HepG2 (cell line): ENCODE measurements around the gene HARBI1. TPM values are rescaled to one million over a fixed set of nuclear protein-coding genes. Genes with fewer than 3 reads are reported as not detected.

ENCODE experiments used
- GABPA ChIP-seq, 2 experiments: IDR thresholded peaks; 2 replicates each; pipeline ENCODE4 v1.6.1; 2011 to 2016; ENCODE audit warnings: low read depth in 2 of 2, low read length in 1 of 2, missing biosample characterization in 1 of 2, missing genetic modification characterization in 1 of 2
- HIVEP1 ChIP-seq: sonication (generic); formaldehyde crosslinking; IDR thresholded peaks from 2 replicates; pipeline ENCODE4 v1.4.0; 2020; ENCODE audit warnings: mild to moderate bottlenecking, missing genetic modification reagents
- HOXA7 ChIP-seq: sonication (generic); formaldehyde crosslinking; IDR thresholded peaks from 2 replicates; pipeline ENCODE4 v1.8.1; 2022; ENCODE audit warnings: mild to moderate bottlenecking, missing genetic modification reagents, moderate library complexity
- NCOR1 ChIP-seq: fragments of 200-600 bp; sonication (generic); IDR thresholded peaks from 2 replicates; pipeline ENCODE4 v1.7.0; 2017; ENCODE audit warnings: antibody characterized with exemption, low read length, borderline replicate concordance
- NKX3-1 ChIP-seq: sonication (generic); formaldehyde crosslinking; IDR thresholded peaks from 2 replicates; pipeline ENCODE4 v1.5.0; 2020; ENCODE audit warnings: missing genetic modification reagents
- SRY ChIP-seq: sonication (generic); formaldehyde crosslinking; IDR thresholded peaks from 2 replicates; pipeline ENCODE4 v1.8.0; 2022; ENCODE audit warnings: mild to moderate bottlenecking, missing genetic modification reagents
- ZBTB38 ChIP-seq: sonication (generic); formaldehyde crosslinking; IDR thresholded peaks from 2 replicates; pipeline ENCODE4 v1.5.1; 2020; ENCODE audit warnings: mild to moderate bottlenecking, missing genetic modification reagents
- ZBTB8A ChIP-seq: sonication (generic); formaldehyde crosslinking; IDR thresholded peaks from 2 replicates; pipeline ENCODE4 v1.4.0; 2020; ENCODE audit warnings: mild to moderate bottlenecking, low read depth, missing genetic modification reagents, borderline replicate concordance
- ZNF3 ChIP-seq: IDR thresholded peaks from 2 replicates; pipeline ENCODE4 v1.7.0; 2017; ENCODE audit warnings: inconsistent platforms
- ZNF564 ChIP-seq: sonication (generic); formaldehyde crosslinking; IDR thresholded peaks from 2 replicates; pipeline ENCODE4 v1.8.1; 2023; ENCODE audit warnings: mild to moderate bottlenecking, missing genetic modification reagents
- ZNF570 ChIP-seq: sonication (generic); formaldehyde crosslinking; IDR thresholded peaks from 2 replicates; pipeline ENCODE4 v1.4.0; 2020; ENCODE audit warnings: mild to moderate bottlenecking, missing genetic modification reagents, borderline replicate concordance
- ZNF607 ChIP-seq: sonication (generic); formaldehyde crosslinking; IDR thresholded peaks from 2 replicates; pipeline ENCODE4 v1.5.1; 2020; ENCODE audit warnings: missing genetic modification reagents, mild to moderate bottlenecking, borderline replicate concordance
- ZNF773 ChIP-seq: sonication (generic); formaldehyde crosslinking; IDR thresholded peaks from 2 replicates; pipeline ENCODE4 v1.4.0; 2020; ENCODE audit warnings: missing genetic modification reagents, borderline replicate concordance
- ZNF792 ChIP-seq: IDR thresholded peaks from 2 replicates; pipeline ENCODE4 v1.6.1; 2016
- polyA plus RNA-seq, 8 experiments: library from polyadenylated mRNA; depleted of rRNA in 3 of 8; stranded (reverse) in 7 of 8; unstranded in 1 of 8; fragments of >200 nt; fragmentation: Illumina TruSeq in 4 of 8; extraction: Trizol in 4 of 8; gene quantifications; 2 replicates each; pipeline versions ENCODE4 v1.2.1 to v1.2.3, GENCODE V29; 2011 to 2016; ENCODE audit warnings: low read depth in 4 of 8, missing spikeins in 1 of 8, mixed read lengths in 1 of 8; ENCODE audit not compliant: insufficient read depth in 1 of 8
- total RNA-seq, 5 experiments: library from RNA; depleted of rRNA; stranded (reverse); fragments of >200 nt; fragmentation: Illumina TruSeq; extraction: Trizol; gene quantifications; 2 replicates each; pipeline ENCODE4 v1.2.3, GENCODE V29; 2016; ENCODE audit warnings: low read depth in 1 of 5
- TF ChIP-seq, protein P1 (sequence below): sonication (generic); formaldehyde crosslinking; IDR thresholded peaks from 2 replicates; pipeline ENCODE4 v1.5.0; 2020; ENCODE audit warnings: missing genetic modification reagents
- TF ChIP-seq, protein P2 (sequence below): IDR thresholded peaks from 2 replicates; pipeline ENCODE4 v1.6.1; 2016; ENCODE audit warnings: missing biosample characterization, missing genetic modification reagents, low read depth
- TF ChIP-seq, protein P3 (sequence below): sonication (generic); formaldehyde crosslinking; IDR thresholded peaks from 2 replicates; pipeline ENCODE4 v1.8.1; 2022; ENCODE audit warnings: mild to moderate bottlenecking, missing genetic modification reagents
- TF ChIP-seq, protein P4 (sequence below): sonication (generic); formaldehyde crosslinking; IDR thresholded peaks from 2 replicates; pipeline ENCODE4 v1.4.0; 2020; ENCODE audit warnings: missing genetic modification reagents

Gene HARBI1
- total and polyA plus RNA-seq, 2 of the 13 experiments (the other 11 are each of a cell fraction or from before 2014, with no cell fraction given), result 2.5 to 4.8 TPM

DNA sequence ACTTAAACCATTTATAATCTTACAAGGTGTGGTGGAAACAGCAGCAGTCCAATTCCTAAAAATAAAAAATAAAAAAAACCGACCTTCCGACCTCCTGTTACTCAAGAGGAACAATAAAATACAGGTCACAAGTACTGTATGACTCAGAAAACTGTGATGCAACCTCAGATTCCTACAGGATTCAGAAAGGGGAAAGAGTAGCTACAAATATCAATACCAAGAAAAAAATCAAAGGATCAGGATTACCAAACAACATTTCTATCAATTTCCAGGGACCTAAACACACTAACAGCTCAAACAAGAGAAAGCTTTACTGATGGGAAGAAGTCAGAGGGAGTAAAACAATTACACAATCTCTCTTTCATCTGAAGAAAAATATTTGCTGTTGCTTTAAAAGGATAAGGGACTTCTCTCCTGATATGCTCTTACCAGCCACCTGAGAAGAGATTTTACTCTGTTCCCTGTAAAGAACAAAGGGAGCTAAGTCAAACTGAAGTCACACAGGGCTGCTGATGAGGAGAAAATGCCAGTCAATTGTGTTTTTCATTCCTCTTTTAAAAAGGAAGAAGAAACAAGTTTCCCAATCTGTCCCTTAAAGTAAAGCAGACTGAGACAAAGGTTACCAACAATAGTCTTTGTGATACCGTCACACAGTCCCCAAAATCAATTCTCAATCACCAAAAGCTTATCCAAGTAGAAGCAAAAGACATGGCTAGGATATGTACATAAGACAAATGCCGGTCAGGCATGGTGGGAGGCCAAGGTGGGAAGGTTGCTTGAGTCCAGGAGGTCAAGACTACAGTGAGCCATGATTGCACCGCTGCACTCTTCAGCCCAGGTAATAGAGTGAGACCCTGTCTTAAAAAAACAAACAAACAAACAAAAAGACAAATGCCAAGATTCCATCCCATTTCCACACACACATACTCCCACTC, 62.5 kb downstream of the HARBI1 start (continued):
- TF ChIP-seq SRY (no peak), ZNF773 (CRISPR knock-in tag) (no peak), ZNF564 (CRISPR knock-in tag) (0 out of 2 replicates have a peak, but pooled peaks have one; percentile 42), HIVEP1 (CRISPR knock-in tag) (no peak), ZBTB38 (no peak), HOXA7 (CRISPR knock-in tag) (no peak), ZNF607 (no peak), ZNF570 (CRISPR knock-in tag) (no peak), NCOR1 (peak; percentile 97), ZNF3 (CRISPR knock-in tag) (no peak), GABPA (IDR thresholded peaks at IDR 0.05; ENCODE audit: low read depth, low read length) (no peak), GABPA (CRISPR knock-in tag; IDR thresholded peaks at IDR 0.05; ENCODE audit: low read depth) (peak; percentile 40; the same call in 1 of the 2 replicates), ZNF792 (peak; percentile 49; the same call in 1 of the 2 replicates), NKX3-1 (CRISPR knock-in tag) (no peak), ZBTB8A (no peak)
- TF ChIP-seq, protein P1, sequence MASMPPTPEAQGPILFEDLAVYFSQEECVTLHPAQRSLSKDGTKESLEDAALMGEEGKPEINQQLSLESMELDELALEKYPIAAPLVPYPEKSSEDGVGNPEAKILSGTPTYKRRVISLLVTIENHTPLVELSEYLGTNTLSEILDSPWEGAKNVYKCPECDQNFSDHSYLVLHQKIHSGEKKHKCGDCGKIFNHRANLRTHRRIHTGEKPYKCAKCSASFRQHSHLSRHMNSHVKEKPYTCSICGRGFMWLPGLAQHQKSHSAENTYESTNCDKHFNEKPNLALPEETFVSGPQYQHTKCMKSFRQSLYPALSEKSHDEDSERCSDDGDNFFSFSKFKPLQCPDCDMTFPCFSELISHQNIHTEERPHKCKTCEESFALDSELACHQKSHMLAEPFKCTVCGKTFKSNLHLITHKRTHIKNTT (CRISPR knock-in tag), result no peak
- TF ChIP-seq, protein P2, sequence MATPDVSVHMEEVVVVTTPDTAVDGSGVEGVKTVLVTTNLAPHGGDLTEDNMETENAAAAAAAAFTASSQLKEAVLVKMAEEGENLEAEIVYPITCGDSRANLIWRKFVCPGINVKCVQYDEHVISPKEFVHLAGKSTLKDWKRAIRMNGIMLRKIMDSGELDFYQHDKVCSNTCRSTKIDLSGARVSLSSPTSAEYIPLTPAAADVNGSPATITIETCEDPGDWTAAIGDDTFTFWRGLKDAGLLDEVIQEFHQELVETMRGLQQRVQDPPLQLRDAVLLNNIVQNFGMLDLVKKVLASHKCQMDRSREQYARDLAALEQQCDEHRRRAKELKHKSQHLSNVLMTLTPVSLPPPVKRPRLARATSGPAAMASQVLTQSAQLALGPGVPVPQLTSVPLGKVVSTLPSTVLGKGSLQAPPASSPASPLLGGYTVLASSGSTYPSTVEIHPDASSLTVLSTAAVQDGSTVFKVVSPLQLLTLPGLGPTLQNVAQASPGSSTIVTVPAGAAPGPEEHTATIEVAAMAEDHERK, result no peak
- TF ChIP-seq, protein P3, sequence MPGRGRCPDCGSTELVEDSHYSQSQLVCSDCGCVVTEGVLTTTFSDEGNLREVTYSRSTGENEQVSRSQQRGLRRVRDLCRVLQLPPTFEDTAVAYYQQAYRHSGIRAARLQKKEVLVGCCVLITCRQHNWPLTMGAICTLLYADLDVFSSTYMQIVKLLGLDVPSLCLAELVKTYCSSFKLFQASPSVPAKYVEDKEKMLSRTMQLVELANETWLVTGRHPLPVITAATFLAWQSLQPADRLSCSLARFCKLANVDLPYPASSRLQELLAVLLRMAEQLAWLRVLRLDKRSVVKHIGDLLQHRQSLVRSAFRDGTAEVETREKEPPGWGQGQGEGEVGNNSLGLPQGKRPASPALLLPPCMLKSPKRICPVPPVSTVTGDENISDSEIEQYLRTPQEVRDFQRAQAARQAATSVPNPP (CRISPR knock-in tag), result no peak
- TF ChIP-seq, protein P4, sequence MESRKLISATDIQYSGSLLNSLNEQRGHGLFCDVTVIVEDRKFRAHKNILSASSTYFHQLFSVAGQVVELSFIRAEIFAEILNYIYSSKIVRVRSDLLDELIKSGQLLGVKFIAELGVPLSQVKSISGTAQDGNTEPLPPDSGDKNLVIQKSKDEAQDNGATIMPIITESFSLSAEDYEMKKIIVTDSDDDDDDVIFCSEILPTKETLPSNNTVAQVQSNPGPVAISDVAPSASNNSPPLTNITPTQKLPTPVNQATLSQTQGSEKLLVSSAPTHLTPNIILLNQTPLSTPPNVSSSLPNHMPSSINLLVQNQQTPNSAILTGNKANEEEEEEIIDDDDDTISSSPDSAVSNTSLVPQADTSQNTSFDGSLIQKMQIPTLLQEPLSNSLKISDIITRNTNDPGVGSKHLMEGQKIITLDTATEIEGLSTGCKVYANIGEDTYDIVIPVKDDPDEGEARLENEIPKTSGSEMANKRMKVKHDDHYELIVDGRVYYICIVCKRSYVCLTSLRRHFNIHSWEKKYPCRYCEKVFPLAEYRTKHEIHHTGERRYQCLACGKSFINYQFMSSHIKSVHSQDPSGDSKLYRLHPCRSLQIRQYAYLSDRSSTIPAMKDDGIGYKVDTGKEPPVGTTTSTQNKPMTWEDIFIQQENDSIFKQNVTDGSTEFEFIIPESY (CRISPR knock-in tag), result no peak
